ENCODE data around the gene TRAF2. TPM values are rescaled to one million over a fixed set of nuclear protein-coding genes. Genes with fewer than 3 reads are reported as not detected.

Gene TRAF2
- total and polyA plus RNA-seq, 9 of the 15 experiments (the other 6 are each of a cell fraction or from before 2014, with no cell fraction given): 0.24 to 45.2 (median 18.0) TPM

DNA sequence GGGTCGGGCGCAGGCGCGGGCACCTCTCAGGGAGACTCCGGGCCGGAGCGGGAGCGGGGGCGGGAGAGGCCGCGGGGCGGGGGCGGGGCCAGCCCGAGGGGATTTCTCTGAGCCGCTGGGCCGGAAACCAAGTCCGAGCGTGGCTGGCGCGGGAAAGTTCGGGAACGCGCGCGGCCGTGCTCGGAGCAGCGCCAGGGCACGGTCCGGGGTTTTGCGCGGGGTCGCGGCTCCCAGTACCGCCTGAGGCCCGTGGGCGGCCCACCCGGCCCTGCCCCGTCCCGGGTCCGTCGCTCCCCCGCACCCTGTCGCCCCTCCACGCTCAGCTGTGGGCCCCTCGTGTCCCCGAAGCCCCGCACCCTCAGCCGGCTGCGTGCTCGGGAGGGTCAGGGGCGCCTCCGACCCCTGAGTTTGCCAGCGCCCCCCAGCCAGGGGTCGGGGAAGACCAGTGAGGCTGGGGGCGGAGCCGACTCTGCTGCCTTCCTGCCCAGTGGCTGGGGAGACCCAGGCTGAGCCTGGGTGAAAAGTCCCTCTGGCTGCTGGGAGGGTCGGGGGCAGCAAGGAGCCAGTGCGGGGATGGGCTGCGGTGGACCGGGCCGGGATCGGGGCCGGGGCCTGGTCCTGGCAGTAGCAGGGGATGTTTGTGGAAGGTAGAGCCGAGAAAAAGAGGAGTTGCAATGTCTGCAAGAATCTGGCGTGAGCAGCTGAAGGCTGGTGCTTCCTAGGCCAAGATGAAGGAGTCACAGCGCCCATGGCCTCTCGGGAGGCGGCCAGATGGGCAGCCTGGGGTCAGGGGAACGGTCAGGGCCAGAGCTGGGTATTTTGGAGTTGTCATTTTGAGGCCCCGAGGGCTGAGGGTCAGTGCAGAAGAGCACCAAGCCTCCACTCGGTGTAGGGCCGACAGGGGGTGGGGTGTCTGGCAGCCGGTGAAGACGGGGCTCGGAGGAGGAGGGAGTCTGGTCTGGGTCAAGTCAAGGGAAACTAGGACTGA is 588 bp downstream of the TRAF2 start (continued):
- TF ChIP-seq, protein P1, sequence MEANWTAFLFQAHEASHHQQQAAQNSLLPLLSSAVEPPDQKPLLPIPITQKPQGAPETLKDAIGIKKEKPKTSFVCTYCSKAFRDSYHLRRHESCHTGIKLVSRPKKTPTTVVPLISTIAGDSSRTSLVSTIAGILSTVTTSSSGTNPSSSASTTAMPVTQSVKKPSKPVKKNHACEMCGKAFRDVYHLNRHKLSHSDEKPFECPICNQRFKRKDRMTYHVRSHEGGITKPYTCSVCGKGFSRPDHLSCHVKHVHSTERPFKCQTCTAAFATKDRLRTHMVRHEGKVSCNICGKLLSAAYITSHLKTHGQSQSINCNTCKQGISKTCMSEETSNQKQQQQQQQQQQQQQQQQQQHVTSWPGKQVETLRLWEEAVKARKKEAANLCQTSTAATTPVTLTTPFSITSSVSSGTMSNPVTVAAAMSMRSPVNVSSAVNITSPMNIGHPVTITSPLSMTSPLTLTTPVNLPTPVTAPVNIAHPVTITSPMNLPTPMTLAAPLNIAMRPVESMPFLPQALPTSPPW (CRISPR knock-in tag; IDR thresholded peaks at IDR 0.05): peak; percentile 62
- TF ChIP-seq ZNF561 (CRISPR knock-in tag; conservative IDR thresholded peaks at IDR 0.05) (no peak), ZNF436 (CRISPR knock-in tag; IDR thresholded peaks at IDR 0.05) (no peak), GATAD2B (IDR thresholded peaks at IDR 0.05; ENCODE audit: borderline replicate concordance) (no peak), EGR1 (conservative IDR thresholded peaks at IDR 0.05) (peak; percentile 41; the same call in 1 of the 2 replicates), PCBP1 (IDR thresholded peaks at IDR 0.05; ENCODE audit: low read depth, low read length, poor library complexity, severe bottlenecking) (peak; percentile 24), PHF8 (IDR thresholded peaks at IDR 0.05; ENCODE audit: borderline replicate concordance, low read length) (peak; percentile 14; the same call in 1 of the 2 replicates), ZBTB17 (CRISPR knock-in tag; IDR thresholded peaks at IDR 0.05) (0 out of 2 replicates have a peak, but pooled peaks have one; percentile 33)
- TF ChIP-seq, protein P2, sequence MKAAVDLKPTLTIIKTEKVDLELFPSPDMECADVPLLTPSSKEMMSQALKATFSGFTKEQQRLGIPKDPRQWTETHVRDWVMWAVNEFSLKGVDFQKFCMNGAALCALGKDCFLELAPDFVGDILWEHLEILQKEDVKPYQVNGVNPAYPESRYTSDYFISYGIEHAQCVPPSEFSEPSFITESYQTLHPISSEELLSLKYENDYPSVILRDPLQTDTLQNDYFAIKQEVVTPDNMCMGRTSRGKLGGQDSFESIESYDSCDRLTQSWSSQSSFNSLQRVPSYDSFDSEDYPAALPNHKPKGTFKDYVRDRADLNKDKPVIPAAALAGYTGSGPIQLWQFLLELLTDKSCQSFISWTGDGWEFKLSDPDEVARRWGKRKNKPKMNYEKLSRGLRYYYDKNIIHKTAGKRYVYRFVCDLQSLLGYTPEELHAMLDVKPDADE (conservative IDR thresholded peaks at IDR 0.05; ENCODE audit: control insufficient read depth, low read depth, low read length): peak; percentile 36; the same call in 1 of the 2 replicates
- TF ChIP-seq, protein P3, sequence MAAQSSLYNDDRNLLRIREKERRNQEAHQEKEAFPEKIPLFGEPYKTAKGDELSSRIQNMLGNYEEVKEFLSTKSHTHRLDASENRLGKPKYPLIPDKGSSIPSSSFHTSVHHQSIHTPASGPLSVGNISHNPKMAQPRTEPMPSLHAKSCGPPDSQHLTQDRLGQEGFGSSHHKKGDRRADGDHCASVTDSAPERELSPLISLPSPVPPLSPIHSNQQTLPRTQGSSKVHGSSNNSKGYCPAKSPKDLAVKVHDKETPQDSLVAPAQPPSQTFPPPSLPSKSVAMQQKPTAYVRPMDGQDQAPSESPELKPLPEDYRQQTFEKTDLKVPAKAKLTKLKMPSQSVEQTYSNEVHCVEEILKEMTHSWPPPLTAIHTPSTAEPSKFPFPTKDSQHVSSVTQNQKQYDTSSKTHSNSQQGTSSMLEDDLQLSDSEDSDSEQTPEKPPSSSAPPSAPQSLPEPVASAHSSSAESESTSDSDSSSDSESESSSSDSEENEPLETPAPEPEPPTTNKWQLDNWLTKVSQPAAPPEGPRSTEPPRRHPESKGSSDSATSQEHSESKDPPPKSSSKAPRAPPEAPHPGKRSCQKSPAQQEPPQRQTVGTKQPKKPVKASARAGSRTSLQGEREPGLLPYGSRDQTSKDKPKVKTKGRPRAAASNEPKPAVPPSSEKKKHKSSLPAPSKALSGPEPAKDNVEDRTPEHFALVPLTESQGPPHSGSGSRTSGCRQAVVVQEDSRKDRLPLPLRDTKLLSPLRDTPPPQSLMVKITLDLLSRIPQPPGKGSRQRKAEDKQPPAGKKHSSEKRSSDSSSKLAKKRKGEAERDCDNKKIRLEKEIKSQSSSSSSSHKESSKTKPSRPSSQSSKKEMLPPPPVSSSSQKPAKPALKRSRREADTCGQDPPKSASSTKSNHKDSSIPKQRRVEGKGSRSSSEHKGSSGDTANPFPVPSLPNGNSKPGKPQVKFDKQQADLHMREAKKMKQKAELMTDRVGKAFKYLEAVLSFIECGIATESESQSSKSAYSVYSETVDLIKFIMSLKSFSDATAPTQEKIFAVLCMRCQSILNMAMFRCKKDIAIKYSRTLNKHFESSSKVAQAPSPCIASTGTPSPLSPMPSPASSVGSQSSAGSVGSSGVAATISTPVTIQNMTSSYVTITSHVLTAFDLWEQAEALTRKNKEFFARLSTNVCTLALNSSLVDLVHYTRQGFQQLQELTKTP (IDR thresholded peaks at IDR 0.05; ENCODE audit: low read depth in 1 of 2, partially characterized antibody in 2 of 2): no peak
- TF ChIP-seq, protein P4, sequence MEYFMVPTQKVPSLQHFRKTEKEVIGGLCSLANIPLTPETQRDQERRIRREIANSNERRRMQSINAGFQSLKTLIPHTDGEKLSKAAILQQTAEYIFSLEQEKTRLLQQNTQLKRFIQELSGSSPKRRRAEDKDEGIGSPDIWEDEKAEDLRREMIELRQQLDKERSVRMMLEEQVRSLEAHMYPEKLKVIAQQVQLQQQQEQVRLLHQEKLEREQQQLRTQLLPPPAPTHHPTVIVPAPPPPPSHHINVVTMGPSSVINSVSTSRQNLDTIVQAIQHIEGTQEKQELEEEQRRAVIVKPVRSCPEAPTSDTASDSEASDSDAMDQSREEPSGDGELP (CRISPR knock-in tag; IDR thresholded peaks at IDR 0.05; ENCODE audit: borderline replicate concordance): peak; percentile 35
- TF ChIP-seq, protein P5, sequence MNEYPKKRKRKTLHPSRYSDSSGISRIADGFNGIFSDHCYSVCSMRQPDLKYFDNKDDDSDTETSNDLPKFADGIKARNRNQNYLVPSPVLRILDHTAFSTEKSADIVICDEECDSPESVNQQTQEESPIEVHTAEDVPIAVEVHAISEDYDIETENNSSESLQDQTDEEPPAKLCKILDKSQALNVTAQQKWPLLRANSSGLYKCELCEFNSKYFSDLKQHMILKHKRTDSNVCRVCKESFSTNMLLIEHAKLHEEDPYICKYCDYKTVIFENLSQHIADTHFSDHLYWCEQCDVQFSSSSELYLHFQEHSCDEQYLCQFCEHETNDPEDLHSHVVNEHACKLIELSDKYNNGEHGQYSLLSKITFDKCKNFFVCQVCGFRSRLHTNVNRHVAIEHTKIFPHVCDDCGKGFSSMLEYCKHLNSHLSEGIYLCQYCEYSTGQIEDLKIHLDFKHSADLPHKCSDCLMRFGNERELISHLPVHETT (CRISPR knock-in tag; conservative IDR thresholded peaks at IDR 0.05 in 1 of 2, IDR thresholded peaks at IDR 0.05 in 1 of 2): peak in 1 of 2 experiments; percentile 69; a peak in 1 of 4 replicates
